ENCODE data around the gene MYH4.

DNA sequence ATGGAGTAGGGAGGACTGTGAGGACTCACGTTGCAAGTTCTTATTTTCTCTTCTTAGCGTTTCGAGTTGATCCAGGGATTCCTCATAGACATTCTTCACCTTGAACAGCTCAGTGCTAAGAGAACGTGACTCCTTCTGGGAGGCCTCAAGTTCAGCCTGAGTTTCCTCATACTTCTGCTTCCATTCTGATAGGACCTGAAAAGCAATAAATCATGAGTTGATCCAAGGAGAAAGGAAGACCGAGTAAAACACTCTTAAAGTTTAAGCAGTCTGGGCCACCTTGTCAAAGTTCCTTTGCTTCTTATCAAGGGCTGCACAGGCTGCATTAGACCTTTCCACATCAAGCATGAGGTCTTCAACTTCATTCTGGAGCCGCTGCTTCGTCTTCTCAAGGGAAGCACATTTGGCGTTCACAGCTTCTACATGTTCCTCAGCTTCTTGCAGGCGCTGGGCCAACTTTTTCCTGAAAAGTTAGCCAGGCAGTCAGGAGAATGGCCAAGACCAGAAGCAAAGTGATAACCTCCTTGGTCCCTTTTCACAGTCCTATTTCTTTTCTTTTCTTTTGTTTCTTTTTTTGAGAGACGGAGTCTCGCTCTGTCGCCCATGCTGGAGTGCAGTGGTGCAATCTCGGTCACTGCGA lies 72.7 kb downstream of the MYH4 start:
- TF ChIP-seq, protein P1, sequence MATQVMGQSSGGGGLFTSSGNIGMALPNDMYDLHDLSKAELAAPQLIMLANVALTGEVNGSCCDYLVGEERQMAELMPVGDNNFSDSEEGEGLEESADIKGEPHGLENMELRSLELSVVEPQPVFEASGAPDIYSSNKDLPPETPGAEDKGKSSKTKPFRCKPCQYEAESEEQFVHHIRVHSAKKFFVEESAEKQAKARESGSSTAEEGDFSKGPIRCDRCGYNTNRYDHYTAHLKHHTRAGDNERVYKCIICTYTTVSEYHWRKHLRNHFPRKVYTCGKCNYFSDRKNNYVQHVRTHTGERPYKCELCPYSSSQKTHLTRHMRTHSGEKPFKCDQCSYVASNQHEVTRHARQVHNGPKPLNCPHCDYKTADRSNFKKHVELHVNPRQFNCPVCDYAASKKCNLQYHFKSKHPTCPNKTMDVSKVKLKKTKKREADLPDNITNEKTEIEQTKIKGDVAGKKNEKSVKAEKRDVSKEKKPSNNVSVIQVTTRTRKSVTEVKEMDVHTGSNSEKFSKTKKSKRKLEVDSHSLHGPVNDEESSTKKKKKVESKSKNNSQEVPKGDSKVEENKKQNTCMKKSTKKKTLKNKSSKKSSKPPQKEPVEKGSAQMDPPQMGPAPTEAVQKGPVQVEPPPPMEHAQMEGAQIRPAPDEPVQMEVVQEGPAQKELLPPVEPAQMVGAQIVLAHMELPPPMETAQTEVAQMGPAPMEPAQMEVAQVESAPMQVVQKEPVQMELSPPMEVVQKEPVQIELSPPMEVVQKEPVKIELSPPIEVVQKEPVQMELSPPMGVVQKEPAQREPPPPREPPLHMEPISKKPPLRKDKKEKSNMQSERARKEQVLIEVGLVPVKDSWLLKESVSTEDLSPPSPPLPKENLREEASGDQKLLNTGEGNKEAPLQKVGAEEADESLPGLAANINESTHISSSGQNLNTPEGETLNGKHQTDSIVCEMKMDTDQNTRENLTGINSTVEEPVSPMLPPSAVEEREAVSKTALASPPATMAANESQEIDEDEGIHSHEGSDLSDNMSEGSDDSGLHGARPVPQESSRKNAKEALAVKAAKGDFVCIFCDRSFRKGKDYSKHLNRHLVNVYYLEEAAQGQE (IDR thresholded peaks at IDR 0.05; ENCODE audit: insufficient read depth in 1 of 2, low read depth in 2 of 2, low read length in 2 of 2): no peak
- TF ChIP-seq TAF1 (IDR thresholded peaks at IDR 0.05; ENCODE audit: borderline replicate concordance, insufficient read depth, low read length): no peak
